ENCODE data around the gene ADM.
A peak's percentile ranks its signal among the peaks of the same experiment; 100 is the strongest.
"Not testable (repeated sequence)": the region's sequence is repeated elsewhere in the genome, so short reads cannot be mapped to it uniquely, and the experiment has no call there.

Gene ADM, protein sequence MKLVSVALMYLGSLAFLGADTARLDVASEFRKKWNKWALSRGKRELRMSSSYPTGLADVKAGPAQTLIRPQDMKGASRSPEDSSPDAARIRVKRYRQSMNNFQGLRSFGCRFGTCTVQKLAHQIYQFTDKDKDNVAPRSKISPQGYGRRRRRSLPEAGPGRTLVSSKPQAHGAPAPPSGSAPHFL

DNA sequence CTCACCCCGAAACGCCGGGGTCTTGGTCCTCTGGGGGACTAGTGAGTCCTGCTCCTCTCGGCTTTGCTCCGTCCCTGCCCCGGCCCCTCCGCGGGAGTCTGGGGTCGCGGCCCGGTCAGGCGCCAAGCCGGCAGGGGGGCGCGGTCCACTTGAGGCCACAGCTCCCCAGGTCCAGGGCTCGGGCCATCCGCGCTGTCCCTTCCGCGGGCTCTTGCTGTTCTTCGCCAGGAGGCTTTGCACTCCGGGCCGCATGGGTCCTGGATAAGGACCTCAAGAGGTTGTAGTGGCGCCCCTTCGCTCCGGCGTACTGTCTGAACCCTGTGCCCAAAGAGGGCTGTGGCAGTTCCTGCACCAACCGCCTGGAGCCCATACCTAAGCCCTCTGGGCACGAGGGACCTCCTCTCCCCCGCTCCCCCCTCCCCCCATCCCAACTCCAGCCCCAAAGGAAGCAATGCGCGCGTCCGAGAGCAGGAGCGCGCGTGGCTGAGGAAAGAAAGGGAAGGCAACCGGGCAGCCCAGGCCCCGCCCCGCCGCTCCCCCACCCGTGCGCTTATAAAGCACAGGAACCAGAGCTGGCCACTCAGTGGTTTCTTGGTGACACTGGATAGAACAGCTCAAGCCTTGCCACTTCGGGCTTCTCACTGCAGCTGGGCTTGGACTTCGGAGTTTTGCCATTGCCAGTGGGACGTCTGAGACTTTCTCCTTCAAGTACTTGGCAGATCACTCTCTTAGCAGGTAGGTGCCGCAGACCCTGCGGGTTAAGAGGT, at the start of gene ADM:
Gene ADM (plus strand): TSS at position 579 of the 767 bp plus-strand sequence. CDS start 628 bp downstream, outside the sequence.
- DNase-seq = peak; percentile 97

DNA sequence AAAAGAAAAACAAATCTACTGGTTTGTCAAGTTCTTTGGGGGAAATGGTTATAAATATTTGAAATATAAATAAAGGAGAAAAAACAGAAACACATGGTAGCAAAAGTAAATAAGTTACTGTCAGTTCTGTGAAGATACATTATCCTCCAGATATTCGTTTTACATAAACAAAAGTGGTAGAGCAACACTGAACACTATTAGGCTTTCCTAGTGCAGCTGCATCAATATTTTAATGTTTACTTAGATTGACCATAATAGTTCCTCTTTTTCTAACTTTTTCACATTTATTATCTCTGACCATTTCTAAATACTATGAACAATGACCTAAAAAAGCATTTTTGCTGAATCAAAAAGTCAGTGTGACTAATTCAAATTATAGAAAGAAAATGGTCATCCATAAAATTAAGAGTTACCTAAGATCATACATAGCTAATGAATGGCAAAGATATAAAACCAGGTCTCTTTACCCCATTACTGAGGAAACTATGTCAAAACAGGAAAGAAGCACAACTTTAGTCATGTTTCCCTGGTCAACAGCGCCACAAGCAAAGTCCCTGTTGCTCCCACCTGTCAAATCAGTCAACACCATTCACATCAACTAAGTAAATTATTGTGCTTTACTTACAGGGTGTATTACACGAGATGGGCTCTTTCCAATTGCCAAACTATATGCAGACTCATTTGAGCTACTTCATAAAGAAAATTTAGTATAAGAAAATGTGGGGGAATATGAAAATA, 49.3 kb upstream of the ADM start:
- no peak for DNase-seq

GRCh38 chr11:10257478-10257877, 47.4 kb upstream of the ADM start:
- no peak for DNase-seq

DNA sequence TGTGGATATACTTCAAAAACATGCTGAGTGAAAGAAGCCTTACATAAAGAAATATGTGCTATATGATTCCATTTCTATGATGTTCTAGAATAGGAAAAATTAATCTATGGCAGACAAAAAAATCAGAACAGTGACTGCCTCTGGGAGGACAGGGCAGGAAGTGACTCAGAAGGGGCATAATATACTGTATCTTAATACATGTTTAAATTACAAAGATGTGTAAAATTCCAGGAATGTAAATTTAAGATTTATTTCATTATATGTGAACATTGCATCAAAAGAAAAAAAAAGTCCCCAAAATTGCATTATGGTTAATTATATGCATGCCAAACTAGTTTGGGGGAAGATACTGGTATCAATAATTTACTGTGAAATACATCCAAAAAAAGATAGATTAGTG, 43.1 kb upstream of the ADM start:
- peak; percentile 67 for DNase-seq

GRCh38 chr11:10263929-10264328, 40.9 kb upstream of the ADM start:
- peak; percentile 85 for DNase-seq

- DNase-seq = not testable (repeated sequence)
Observed at GRCh38 chr11:10264716-10265115, 40.2 kb upstream of the ADM start.

GRCh38 chr11:10265936-10266335, 38.9 kb upstream of the ADM start:
- DNase-seq = peak; percentile 35

DNA sequence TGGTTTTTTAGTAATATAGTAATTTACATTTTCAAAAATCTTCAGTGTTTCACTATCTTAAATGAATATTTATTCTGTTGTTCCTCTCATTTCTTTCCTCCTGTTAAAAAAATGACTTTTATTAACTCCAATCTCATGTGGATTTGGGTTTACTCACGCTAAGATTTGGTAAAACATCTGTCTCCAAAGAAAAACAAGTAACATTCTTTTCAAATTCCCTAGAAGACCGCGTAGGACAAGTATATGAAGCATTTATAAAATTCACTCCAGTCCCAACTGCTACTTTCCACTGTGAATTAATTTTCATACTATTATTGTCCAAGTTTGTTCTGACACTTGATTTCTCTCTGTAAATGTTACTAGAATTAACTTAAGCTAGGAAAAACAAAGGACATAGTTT, 37.1 kb upstream of the ADM start:
- peak; percentile 25 for DNase-seq

DNA sequence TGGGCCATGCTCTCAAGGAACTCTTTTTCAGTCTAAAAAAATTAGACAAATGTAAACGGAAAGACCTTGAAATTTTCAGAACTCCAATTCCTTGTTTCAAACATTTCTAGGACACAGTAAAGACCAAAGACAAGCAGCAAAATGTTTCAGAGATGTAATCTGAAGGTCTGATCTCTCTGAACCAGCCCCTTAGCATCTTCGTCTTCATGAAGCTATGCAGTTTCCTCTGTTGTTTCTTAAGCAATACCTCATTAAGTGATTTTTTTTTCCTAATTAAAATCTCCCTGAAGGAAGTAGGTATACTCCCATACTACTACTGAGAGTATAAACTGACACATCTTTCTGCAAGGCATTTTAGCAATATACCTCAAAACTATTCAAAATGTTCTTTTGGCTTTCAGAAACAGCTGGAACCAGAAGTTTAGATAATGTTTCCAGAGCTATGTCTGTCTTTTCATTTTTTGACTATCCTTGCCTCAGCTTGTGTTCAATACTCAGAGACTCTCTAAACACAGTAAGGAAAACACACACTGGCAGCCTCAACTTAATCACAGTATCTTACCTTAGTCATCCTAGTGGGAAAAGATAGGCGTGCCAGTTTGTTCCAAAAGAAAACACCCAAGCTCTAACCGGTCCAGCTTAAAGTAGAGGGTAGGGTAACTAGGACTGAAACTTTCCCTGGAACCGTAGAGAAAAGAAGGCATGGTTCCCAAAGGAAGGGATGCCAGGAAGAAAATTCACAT, 36.0 kb upstream of the ADM start:
- peak; percentile 33 for DNase-seq

- DNase-seq = no peak
Observed at GRCh38 chr11:10272132-10272531, 32.7 kb upstream of the ADM start.

DNA sequence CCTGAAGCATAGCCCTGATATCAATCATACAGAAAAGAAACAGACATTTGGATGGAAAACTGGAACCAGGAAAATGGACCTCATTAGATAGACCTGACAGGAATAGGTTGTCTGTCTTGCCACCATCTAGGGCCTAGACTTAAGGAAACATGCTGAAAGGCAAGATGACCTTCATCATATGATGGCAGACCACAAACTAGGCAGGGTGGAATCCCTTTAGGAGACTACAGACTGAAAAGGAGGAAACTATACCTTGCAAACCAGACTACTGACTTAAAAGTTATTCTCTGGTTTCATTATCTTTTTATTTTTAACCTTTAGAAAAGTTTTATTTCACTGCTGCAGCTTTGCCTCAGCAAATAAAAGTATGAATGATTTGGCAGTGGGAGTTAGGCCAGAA, 31.1 kb upstream of the ADM start:
- DNase-seq = no peak

- DNase-seq = no peak
Observed at GRCh38 chr11:10274726-10275125, 30.1 kb upstream of the ADM start.

- no peak for DNase-seq
Observed at GRCh38 chr11:10275714-10276113, 29.2 kb upstream of the ADM start.

- no peak for DNase-seq
Observed at GRCh38 chr11:10282117-10282516, 22.8 kb upstream of the ADM start.

GRCh38 chr11:10283991-10284390, 20.9 kb upstream of the ADM start:
- DNase-seq = no peak

- DNase-seq = no peak
Observed at GRCh38 chr11:10285148-10285802, 19.6 kb upstream of the ADM start.

- DNase-seq = no peak
Observed at GRCh38 chr11:10287140-10287539, 17.7 kb upstream of the ADM start.

DNA sequence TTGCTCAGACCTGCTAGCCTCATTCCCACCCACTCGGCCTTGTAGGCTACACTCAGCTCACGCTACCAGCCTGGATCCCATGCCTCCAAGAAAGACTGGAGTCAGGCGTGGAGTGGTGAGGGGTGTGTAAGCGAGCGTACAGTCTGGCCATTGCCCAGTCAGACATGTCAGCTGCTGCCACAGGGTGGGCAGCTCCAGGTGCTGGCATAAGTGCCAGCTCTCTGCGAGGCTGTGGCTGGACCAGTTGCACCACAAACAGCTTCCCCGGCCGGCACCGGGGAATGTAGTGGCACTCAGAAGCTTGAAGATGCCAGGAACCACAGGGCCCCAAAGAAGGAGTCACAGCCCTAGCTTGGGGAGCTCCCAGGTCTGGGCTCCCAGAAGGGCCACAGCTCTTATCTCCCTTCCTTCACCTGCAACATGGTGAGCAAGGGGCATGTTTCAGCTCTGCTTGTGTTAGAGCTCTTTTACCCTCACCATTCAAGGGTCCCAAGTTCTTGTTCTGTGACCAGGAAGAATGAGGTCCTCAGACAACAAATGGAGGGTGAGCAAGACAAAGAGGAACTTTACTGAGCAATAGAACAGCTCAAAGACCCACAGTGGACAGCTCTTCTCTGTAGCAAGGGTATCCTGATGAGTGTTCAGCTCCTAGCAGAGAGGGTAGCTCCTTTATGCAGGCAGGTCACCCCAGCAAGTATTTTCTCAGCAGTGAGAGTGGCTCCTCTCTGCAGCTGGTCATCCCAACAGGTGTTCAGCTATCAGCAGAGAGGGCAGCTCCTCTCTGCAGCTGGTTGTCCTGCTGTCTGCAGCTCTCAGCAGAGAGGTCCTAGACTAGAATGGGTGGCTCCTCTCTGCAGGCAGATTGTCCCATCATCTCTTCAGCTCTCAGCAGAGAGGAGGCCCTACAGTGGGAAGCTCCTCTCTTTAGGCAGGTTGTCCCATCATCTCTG, 16.8 kb upstream of the ADM start:
- no peak for DNase-seq

GRCh38 chr11:10288881-10289764, 15.8 kb upstream of the ADM start:
- no peak for DNase-seq

DNA sequence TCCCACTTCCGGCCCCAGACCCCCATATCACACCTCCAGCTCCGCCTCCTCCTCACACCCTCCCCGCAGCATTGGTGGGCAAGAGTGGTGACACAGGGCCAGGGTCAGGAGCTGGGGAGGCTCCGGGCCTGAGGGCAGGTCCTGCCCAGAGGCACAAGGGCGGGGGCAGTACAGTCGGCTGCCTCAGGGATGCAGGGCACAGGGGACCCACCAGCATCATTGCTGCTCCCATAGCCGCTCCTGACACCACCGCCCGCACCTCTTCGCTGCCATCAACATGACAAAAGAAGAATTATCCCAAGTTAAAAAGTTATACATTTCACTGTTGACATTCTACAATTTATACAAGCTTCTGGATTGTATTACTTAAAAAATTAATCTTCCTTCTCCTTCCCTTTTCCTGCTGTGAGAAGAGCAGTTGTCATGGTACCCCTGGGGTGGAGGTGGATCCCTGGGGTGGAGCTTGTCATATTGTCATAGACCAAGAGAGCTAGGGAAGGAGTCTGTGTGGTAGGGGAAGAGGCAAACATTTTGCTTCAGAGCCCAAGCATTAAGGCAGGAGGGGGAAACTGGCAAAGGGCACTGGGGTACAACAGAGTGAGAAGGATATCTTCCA, 15.0 kb upstream of the ADM start:
- DNase-seq = no peak
